A172 (cell line): ENCODE data around the gene MAP3K8. TPM values are rescaled to one million over a fixed set of nuclear protein-coding genes. Genes with fewer than 3 reads are reported as not detected.

Experiments
- DNase-seq: peaks from one replicate; pipeline ENCODE4 v3.0.0-alpha.2; 2015; ENCODE audit warnings: low spot score
- total RNA-seq: library from RNA; depleted of rRNA; stranded (reverse); fragments of >200 nt; shearing (Covaris generic); gene quantifications from 2 replicates; pipeline ENCODE4 v1.2.3, GENCODE V29; 2014; rRNA removed

The MAP3K8 gene
- total RNA-seq: 12.4 and 14.9 TPM in 2 replicates

- DNase-seq: peak; percentile 76
Measured at GRCh38 chr10:30433730-30434272, at the start of gene MAP3K8. TSS of gene MAP3K8 (plus strand) at chr10:30434184. CDS start at chr10:30438939, 4,755 bp downstream.

- DNase-seq: peak; percentile 50
Measured at GRCh38 chr10:30384701-30385201, 49.2 kb upstream of the MAP3K8 start.

GRCh38 chr10:30386801-30387588 lies 47.0 kb upstream of the MAP3K8 start:
- peak; percentile 67 for DNase-seq

GRCh38 chr10:30387646-30388243 lies 46.2 kb upstream of the MAP3K8 start:
- DNase-seq: peak; percentile 94

- no peak for DNase-seq
Measured at GRCh38 chr10:30389543-30389942, 44.4 kb upstream of the MAP3K8 start.

- DNase-seq: no peak
Measured at GRCh38 chr10:30390207-30390606, 43.8 kb upstream of the MAP3K8 start.

- DNase-seq: no peak
Measured at GRCh38 chr10:30391266-30391665, 42.7 kb upstream of the MAP3K8 start.

- DNase-seq: peak; percentile 74
Measured at GRCh38 chr10:30392564-30392990, 41.4 kb upstream of the MAP3K8 start.

- no peak for DNase-seq
Measured at GRCh38 chr10:30396293-30396692, 37.7 kb upstream of the MAP3K8 start.

- no peak for DNase-seq
Measured at GRCh38 chr10:30396698-30397097, 37.3 kb upstream of the MAP3K8 start.

GRCh38 chr10:30398193-30398592 lies 35.8 kb upstream of the MAP3K8 start:
- DNase-seq: no peak

- no peak for DNase-seq
Measured at GRCh38 chr10:30398788-30399187, 35.2 kb upstream of the MAP3K8 start.

- DNase-seq: no peak
Measured at GRCh38 chr10:30403494-30403893, 30.5 kb upstream of the MAP3K8 start.

GRCh38 chr10:30404540-30404939 lies 29.4 kb upstream of the MAP3K8 start:
- no peak for DNase-seq

GRCh38 chr10:30411263-30411662 lies 22.7 kb upstream of the MAP3K8 start:
- DNase-seq: no peak

GRCh38 chr10:30412901-30413300 lies 21.1 kb upstream of the MAP3K8 start:
- DNase-seq: no peak

GRCh38 chr10:30413996-30414576 lies 19.9 kb upstream of the MAP3K8 start:
- DNase-seq: peak; percentile 75

GRCh38 chr10:30415593-30415992 lies 18.4 kb upstream of the MAP3K8 start:
- DNase-seq: no peak

GRCh38 chr10:30417301-30417700 lies 16.7 kb upstream of the MAP3K8 start:
- no peak for DNase-seq

- no peak for DNase-seq
Measured at GRCh38 chr10:30420266-30420665, 13.7 kb upstream of the MAP3K8 start.

- no peak for DNase-seq
Measured at GRCh38 chr10:30420766-30421165, 13.2 kb upstream of the MAP3K8 start.

- DNase-seq: no peak
Measured at GRCh38 chr10:30422151-30422695, 11.8 kb upstream of the MAP3K8 start.
